K562 (cell line): Measurements from ENCODE around the gene ZNF609. TPM values are rescaled to one million over a fixed set of nuclear protein-coding genes. Genes with fewer than 3 reads are reported as not detected.

Experiments used
- BDP1 ChIP-seq: IDR thresholded peaks from 3 replicates; pipeline ENCODE4 v1.6.1; 2011; ENCODE audit not compliant: insufficient read length, insufficient read depth
- FOXA3 ChIP-seq, 2 experiments: fragments of 450-650 bp in 1 of 2; sonication (generic) in 1 of 2; formaldehyde crosslinking; IDR thresholded peaks in 1 of 2; conservative IDR thresholded peaks in 1 of 2; 2 replicates each; pipeline versions ENCODE4 v1.4.0 to v1.8.0; 2020 to 2022; ENCODE audit warnings: mild to moderate bottlenecking in 2 of 2, missing genetic modification reagents in 1 of 2
- FOXK2 ChIP-seq, 2 experiments: fragments of 450-650 bp; IDR thresholded peaks in 1 of 2; conservative IDR thresholded peaks in 1 of 2; 2 replicates each; pipeline ENCODE4 v1.6.1; 2016; ENCODE audit warnings: low read depth in 2 of 2, mild to moderate bottlenecking in 1 of 2
- HDAC8 ChIP-seq: fragments of 450-650 bp; IDR thresholded peaks from 2 replicates; pipeline ENCODE4 v1.6.1; 2016; ENCODE audit warnings: mild to moderate bottlenecking, missing genetic modification characterization, moderate library complexity, missing compliant biosample characterization
- LARP7 ChIP-seq: fragments of 450-650 bp; IDR thresholded peaks from 2 replicates; pipeline ENCODE4 v1.6.1; 2016
- MCM5 ChIP-seq: fragments of 450-650 bp; IDR thresholded peaks from 2 replicates; pipeline ENCODE4 v1.6.1; 2016; ENCODE audit warnings: low read depth
- RAD21 ChIP-seq, 2 experiments: fragments of 250-450 bp in 1 of 2; fragments of 450-650 bp in 1 of 2; sonication (Bioruptor Pico) in 1 of 2; formaldehyde crosslinking in 1 of 2; IDR thresholded peaks in 1 of 2; conservative IDR thresholded peaks in 1 of 2; 2 replicates each; pipeline versions ENCODE4 v1.4.0 to v1.8.0; 2020 to 2022; ENCODE audit warnings: mild to moderate bottlenecking in 2 of 2, moderate library complexity in 1 of 2
- polyA plus RNA-seq, 8 experiments: library from polyadenylated mRNA; depleted of rRNA in 4 of 8; stranded (reverse) in 5 of 8; unstranded in 3 of 8; fragments of >200 nt; fragmentation: Nextera tagmentation in 2 of 8; fragmentation: Illumina TruSeq in 1 of 8; extraction: Ambion mirVana in 2 of 8; extraction: Trizol in 1 of 8; gene quantifications; 2 replicates each; pipeline versions ENCODE4 v1.2.1 to v1.2.3, GENCODE V29; 2011 to 2014; ENCODE audit warnings: inconsistent platforms in 1 of 8, missing spikeins in 1 of 8
- total RNA-seq, 7 experiments: library from RNA; depleted of rRNA in 6 of 7; stranded (reverse); fragments of >200 nt in 6 of 7; fragmentation: Illumina TruSeq in 2 of 7; extraction: Trizol in 2 of 7; gene quantifications; 2 replicates each; pipeline versions ENCODE4 v1.2.1 to v1.2.3, GENCODE V29; 2011 to 2021; ENCODE audit warnings: low replicate concordance in 1 of 7
- TF ChIP-seq, protein P1 (sequence below): fragments of 450-650 bp; IDR thresholded peaks from 2 replicates; pipeline ENCODE4 v1.6.1; 2016; ENCODE audit warnings: mild to moderate bottlenecking, moderate library complexity
- TF ChIP-seq, protein P2 (sequence below): fragments of 450-650 bp; IDR thresholded peaks from 2 replicates; pipeline ENCODE4 v1.6.1; 2016; ENCODE audit warnings: low read depth, mild to moderate bottlenecking, moderate library complexity
- TF ChIP-seq, protein P3 (sequence below): fragments of 250-450 bp; sonication (Bioruptor Pico); IDR thresholded peaks from 2 replicates; pipeline ENCODE4 v1.4.0; 2020

Gene ZNF609
- total and polyA plus RNA-seq, 9 of the 15 experiments (the other 6 are each of a cell fraction or from before 2014, with no cell fraction given), result 3.0 to 38.7 (median 17.8) TPM

DNA sequence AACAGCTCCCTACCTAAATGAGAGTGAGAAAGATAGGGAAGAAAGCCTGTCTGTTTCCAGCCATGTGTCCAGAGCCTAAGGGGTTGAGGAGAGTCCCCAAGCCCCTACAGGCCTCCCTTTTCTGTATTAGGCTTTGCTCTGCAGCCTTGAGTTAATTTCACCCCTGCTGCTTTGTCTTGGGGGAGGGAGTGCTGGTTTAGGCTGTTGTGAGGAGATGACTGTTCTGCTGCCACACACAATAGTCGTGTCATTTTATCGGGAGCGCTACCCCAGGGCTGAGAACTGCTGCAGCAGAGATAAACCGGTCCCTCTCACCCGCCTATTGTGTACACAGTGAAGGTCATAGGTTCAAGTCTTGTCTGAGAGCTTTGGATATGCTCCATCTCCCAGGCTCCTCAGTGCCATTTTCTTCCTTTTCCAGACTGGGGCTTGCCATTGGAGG, 1.4 kb downstream of the ZNF609 start (continued):
- TF ChIP-seq, protein P1, sequence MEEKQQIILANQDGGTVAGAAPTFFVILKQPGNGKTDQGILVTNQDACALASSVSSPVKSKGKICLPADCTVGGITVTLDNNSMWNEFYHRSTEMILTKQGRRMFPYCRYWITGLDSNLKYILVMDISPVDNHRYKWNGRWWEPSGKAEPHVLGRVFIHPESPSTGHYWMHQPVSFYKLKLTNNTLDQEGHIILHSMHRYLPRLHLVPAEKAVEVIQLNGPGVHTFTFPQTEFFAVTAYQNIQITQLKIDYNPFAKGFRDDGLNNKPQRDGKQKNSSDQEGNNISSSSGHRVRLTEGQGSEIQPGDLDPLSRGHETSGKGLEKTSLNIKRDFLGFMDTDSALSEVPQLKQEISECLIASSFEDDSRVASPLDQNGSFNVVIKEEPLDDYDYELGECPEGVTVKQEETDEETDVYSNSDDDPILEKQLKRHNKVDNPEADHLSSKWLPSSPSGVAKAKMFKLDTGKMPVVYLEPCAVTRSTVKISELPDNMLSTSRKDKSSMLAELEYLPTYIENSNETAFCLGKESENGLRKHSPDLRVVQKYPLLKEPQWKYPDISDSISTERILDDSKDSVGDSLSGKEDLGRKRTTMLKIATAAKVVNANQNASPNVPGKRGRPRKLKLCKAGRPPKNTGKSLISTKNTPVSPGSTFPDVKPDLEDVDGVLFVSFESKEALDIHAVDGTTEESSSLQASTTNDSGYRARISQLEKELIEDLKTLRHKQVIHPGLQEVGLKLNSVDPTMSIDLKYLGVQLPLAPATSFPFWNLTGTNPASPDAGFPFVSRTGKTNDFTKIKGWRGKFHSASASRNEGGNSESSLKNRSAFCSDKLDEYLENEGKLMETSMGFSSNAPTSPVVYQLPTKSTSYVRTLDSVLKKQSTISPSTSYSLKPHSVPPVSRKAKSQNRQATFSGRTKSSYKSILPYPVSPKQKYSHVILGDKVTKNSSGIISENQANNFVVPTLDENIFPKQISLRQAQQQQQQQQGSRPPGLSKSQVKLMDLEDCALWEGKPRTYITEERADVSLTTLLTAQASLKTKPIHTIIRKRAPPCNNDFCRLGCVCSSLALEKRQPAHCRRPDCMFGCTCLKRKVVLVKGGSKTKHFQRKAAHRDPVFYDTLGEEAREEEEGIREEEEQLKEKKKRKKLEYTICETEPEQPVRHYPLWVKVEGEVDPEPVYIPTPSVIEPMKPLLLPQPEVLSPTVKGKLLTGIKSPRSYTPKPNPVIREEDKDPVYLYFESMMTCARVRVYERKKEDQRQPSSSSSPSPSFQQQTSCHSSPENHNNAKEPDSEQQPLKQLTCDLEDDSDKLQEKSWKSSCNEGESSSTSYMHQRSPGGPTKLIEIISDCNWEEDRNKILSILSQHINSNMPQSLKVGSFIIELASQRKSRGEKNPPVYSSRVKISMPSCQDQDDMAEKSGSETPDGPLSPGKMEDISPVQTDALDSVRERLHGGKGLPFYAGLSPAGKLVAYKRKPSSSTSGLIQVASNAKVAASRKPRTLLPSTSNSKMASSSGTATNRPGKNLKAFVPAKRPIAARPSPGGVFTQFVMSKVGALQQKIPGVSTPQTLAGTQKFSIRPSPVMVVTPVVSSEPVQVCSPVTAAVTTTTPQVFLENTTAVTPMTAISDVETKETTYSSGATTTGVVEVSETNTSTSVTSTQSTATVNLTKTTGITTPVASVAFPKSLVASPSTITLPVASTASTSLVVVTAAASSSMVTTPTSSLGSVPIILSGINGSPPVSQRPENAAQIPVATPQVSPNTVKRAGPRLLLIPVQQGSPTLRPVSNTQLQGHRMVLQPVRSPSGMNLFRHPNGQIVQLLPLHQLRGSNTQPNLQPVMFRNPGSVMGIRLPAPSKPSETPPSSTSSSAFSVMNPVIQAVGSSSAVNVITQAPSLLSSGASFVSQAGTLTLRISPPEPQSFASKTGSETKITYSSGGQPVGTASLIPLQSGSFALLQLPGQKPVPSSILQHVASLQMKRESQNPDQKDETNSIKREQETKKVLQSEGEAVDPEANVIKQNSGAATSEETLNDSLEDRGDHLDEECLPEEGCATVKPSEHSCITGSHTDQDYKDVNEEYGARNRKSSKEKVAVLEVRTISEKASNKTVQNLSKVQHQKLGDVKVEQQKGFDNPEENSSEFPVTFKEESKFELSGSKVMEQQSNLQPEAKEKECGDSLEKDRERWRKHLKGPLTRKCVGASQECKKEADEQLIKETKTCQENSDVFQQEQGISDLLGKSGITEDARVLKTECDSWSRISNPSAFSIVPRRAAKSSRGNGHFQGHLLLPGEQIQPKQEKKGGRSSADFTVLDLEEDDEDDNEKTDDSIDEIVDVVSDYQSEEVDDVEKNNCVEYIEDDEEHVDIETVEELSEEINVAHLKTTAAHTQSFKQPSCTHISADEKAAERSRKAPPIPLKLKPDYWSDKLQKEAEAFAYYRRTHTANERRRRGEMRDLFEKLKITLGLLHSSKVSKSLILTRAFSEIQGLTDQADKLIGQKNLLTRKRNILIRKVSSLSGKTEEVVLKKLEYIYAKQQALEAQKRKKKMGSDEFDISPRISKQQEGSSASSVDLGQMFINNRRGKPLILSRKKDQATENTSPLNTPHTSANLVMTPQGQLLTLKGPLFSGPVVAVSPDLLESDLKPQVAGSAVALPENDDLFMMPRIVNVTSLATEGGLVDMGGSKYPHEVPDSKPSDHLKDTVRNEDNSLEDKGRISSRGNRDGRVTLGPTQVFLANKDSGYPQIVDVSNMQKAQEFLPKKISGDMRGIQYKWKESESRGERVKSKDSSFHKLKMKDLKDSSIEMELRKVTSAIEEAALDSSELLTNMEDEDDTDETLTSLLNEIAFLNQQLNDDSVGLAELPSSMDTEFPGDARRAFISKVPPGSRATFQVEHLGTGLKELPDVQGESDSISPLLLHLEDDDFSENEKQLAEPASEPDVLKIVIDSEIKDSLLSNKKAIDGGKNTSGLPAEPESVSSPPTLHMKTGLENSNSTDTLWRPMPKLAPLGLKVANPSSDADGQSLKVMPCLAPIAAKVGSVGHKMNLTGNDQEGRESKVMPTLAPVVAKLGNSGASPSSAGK, result no peak
- TF ChIP-seq BDP1, result no peak
- no peak for TF ChIP-seq MCM5
- no peak for TF ChIP-seq HDAC8
- TF ChIP-seq, protein P2, sequence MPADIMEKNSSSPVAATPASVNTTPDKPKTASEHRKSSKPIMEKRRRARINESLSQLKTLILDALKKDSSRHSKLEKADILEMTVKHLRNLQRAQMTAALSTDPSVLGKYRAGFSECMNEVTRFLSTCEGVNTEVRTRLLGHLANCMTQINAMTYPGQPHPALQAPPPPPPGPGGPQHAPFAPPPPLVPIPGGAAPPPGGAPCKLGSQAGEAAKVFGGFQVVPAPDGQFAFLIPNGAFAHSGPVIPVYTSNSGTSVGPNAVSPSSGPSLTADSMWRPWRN, result peak; percentile 50; the same call in 1 of the 2 replicates
- TF ChIP-seq RAD21 (CRISPR knock-in tag; conservative IDR thresholded peaks at IDR 0.05 in 1 of 2, IDR thresholded peaks at IDR 0.05 in 1 of 2), result no peak; a peak in 1 of 4 replicates
- TF ChIP-seq FOXK2 (conservative IDR thresholded peaks at IDR 0.05 in 1 of 2, IDR thresholded peaks at IDR 0.05 in 1 of 2; ENCODE audit: low read depth in 2 of 2), result peak; percentile 64 to 69
- peak; percentile 92 to 95; a peak in 3 of 4 replicates for TF ChIP-seq FOXA3 (CRISPR knock-in tag; conservative IDR thresholded peaks at IDR 0.05 in 1 of 2, IDR thresholded peaks at IDR 0.05 in 1 of 2)
- TF ChIP-seq LARP7, result no peak
- TF ChIP-seq, protein P3, sequence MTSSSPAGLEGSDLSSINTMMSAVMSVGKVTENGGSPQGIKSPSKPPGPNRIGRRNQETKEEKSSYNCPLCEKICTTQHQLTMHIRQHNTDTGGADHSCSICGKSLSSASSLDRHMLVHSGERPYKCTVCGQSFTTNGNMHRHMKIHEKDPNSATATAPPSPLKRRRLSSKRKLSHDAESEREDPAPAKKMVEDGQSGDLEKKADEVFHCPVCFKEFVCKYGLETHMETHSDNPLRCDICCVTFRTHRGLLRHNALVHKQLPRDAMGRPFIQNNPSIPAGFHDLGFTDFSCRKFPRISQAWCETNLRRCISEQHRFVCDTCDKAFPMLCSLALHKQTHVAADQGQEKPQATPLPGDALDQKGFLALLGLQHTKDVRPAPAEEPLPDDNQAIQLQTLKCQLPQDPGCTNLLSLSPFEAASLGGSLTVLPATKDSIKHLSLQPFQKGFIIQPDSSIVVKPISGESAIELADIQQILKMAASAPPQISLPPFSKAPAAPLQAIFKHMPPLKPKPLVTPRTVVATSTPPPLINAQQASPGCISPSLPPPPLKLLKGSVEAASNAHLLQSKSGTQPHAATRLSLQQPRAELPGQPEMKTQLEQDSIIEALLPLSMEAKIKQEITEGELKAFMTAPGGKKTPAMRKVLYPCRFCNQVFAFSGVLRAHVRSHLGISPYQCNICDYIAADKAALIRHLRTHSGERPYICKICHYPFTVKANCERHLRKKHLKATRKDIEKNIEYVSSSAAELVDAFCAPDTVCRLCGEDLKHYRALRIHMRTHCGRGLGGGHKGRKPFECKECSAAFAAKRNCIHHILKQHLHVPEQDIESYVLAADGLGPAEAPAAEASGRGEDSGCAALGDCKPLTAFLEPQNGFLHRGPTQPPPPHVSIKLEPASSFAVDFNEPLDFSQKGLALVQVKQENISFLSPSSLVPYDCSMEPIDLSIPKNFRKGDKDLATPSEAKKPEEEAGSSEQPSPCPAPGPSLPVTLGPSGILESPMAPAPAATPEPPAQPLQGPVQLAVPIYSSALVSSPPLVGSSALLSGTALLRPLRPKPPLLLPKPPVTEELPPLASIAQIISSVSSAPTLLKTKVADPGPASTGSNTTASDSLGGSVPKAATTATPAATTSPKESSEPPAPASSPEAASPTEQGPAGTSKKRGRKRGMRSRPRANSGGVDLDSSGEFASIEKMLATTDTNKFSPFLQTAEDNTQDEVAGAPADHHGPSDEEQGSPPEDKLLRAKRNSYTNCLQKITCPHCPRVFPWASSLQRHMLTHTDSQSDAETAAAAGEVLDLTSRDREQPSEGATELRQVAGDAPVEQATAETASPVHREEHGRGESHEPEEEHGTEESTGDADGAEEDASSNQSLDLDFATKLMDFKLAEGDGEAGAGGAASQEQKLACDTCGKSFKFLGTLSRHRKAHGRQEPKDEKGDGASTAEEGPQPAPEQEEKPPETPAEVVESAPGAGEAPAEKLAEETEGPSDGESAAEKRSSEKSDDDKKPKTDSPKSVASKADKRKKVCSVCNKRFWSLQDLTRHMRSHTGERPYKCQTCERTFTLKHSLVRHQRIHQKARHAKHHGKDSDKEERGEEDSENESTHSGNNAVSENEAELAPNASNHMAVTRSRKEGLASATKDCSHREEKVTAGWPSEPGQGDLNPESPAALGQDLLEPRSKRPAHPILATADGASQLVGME (CRISPR knock-in tag), result no peak
